Neural progenitor cell (in vitro differentiated cells): Measurements from ENCODE around the gene LMF1.

Source experiments
- EZH2 ChIP-seq: fragments of 200-600 bp; sonication (generic); IDR thresholded peaks from 2 replicates; pipeline ENCODE4 v1.6.1; 2017; ENCODE audit warnings: antibody characterized with exemption, mild to moderate bottlenecking, moderate library complexity
- TF ChIP-seq, protein P1 (sequence below): fragments of 200-600 bp; sonication (generic); IDR thresholded peaks from 2 replicates; pipeline ENCODE4 v1.5.1; 2017; ENCODE audit warnings: antibody characterized with exemption, mild to moderate bottlenecking

DNA sequence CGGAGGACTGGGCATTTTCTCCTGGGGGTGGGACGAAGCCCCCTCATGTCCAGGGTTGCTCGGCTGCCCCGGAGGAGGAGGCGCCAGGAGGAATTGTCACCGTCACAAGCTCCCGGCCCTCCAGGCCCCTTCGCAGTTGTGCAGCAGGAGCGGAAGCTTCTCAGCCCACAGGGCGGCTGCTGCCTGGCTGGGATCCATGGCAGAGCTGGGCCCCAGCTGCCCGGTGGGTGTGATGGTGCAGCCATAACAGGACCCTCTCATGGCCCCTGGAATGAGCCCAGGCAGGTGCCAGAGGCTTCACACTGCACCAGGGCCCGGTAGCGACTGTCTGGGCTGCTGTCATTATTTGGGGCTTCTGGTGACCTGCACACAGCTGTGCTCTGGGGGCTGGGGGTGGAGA is 115.3 kb downstream of the LMF1 start:
- TF ChIP-seq, protein P1, sequence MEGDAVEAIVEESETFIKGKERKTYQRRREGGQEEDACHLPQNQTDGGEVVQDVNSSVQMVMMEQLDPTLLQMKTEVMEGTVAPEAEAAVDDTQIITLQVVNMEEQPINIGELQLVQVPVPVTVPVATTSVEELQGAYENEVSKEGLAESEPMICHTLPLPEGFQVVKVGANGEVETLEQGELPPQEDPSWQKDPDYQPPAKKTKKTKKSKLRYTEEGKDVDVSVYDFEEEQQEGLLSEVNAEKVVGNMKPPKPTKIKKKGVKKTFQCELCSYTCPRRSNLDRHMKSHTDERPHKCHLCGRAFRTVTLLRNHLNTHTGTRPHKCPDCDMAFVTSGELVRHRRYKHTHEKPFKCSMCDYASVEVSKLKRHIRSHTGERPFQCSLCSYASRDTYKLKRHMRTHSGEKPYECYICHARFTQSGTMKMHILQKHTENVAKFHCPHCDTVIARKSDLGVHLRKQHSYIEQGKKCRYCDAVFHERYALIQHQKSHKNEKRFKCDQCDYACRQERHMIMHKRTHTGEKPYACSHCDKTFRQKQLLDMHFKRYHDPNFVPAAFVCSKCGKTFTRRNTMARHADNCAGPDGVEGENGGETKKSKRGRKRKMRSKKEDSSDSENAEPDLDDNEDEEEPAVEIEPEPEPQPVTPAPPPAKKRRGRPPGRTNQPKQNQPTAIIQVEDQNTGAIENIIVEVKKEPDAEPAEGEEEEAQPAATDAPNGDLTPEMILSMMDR, result no peak
- no peak for TF ChIP-seq EZH2
